ENCODE results near the gene GREB1. TPM values are rescaled to one million over a fixed set of nuclear protein-coding genes. Genes with fewer than 3 reads are reported as not detected.

Gene GREB1
- polyA plus RNA-seq, 1 donor from 2014 or later: 17.2 TPM

DNA sequence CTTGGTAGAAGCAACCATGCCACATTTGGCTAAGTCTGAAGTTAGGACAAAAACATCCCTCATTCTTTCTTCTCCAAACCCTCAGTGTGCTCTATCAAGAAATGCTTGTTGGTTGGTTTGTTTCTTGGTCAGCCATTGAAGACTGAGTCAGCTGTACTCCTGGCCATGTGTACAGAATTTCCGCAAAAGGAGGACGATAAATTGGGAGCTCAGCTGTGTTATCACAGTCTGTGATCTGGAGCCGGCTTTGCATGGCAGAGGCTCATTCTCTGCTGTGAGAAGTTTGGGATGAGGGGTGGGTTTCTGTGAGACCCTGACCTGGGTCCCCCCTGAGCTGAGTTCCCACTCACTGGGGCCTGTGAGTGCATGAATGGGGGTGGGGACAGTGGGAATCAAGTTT, 41.6 kb upstream of the GREB1 start:
- Histone ChIP-seq H3K79me2 (replicated peaks; ENCODE audit: insufficient read depth, low read length) (peaks cover 32% of the 10 kb centered on the region), H3K9me3 (ENCODE audit: low read length) (no peaks in the 10 kb centered on the region), H3K9ac (ENCODE audit: low read length) (no peak overlapping the region), H4K20me1 (ENCODE audit: insufficient read depth) (no peaks in the 10 kb centered on the region), H3K4me2 (ENCODE audit: low read length) (no peak overlapping the region), H3K27me3 (ENCODE audit: insufficient read depth, low read depth, low read length) (no peaks in the 10 kb centered on the region), H3K9me2 (ENCODE audit: insufficient read depth, low read length) (no peaks in the 10 kb centered on the region), H2AFZ (ENCODE audit: low read depth, low read length) (no peak overlapping the region), H3K36me3 (ENCODE audit: insufficient read depth, low read length) (no peaks in the 10 kb centered on the region), H3F3A (ENCODE audit: insufficient read depth, low read length, poor library complexity, severe bottlenecking) (no peaks in the 10 kb centered on the region), H3K4me3 (ENCODE audit: low read length) (no peak overlapping the region), H3K27ac (ENCODE audit: low read length) (no peak overlapping the region)
- no peak for TF ChIP-seq POLR2AphosphoS5 (IDR thresholded peaks at IDR 0.05)

DNA sequence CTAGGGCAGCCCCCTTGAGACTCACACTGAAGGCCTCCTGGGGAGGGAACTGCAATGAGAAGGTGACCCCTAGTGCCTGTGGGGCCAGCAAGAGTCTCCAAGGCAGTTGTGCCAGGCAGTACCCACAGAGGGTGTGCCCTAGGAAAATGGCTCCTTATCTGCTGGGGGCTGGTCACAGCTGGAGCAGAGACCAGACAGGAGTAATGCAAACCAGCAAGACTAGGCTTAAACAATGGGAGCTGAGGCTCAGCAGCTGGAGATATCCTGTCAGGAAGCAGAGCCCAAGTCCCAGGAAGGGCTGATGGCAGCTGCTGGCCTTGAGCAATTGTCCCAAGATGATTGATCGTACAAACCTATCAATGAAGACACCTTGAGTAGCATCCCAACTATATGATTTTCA, 41.1 kb upstream of the GREB1 start:
- Histone ChIP-seq H3K27me3 (ENCODE audit: insufficient read depth, low read depth, low read length) (no peaks in the 10 kb centered on the region), H4K20me1 (ENCODE audit: insufficient read depth) (no peaks in the 10 kb centered on the region), H3K9me3 (ENCODE audit: low read length) (no peaks in the 10 kb centered on the region), H2AFZ (ENCODE audit: low read depth, low read length) (no peak overlapping the region), H3K9me2 (ENCODE audit: insufficient read depth, low read length) (no peaks in the 10 kb centered on the region), H3K79me2 (replicated peaks; ENCODE audit: insufficient read depth, low read length) (peaks cover 27% of the 10 kb centered on the region), H3K27ac (ENCODE audit: low read length) (no peak overlapping the region), H3K4me3 (ENCODE audit: low read length) (no peak overlapping the region), H3F3A (ENCODE audit: insufficient read depth, low read length, poor library complexity, severe bottlenecking) (no peaks in the 10 kb centered on the region), H3K9ac (ENCODE audit: low read length) (no peak overlapping the region), H3K36me3 (ENCODE audit: insufficient read depth, low read length) (no peaks in the 10 kb centered on the region), H3K4me2 (ENCODE audit: low read length) (no peak overlapping the region)
- TF ChIP-seq RAD21 (conservative IDR thresholded peaks at IDR 0.05): no peak
- TF ChIP-seq EZH2 (IDR thresholded peaks at IDR 0.05; ENCODE audit: borderline replicate concordance, insufficient read depth, low read length, poor library complexity, severe bottlenecking): no peak
- no peak for TF ChIP-seq POLR2AphosphoS5 (IDR thresholded peaks at IDR 0.05)
- TF ChIP-seq, protein P1, sequence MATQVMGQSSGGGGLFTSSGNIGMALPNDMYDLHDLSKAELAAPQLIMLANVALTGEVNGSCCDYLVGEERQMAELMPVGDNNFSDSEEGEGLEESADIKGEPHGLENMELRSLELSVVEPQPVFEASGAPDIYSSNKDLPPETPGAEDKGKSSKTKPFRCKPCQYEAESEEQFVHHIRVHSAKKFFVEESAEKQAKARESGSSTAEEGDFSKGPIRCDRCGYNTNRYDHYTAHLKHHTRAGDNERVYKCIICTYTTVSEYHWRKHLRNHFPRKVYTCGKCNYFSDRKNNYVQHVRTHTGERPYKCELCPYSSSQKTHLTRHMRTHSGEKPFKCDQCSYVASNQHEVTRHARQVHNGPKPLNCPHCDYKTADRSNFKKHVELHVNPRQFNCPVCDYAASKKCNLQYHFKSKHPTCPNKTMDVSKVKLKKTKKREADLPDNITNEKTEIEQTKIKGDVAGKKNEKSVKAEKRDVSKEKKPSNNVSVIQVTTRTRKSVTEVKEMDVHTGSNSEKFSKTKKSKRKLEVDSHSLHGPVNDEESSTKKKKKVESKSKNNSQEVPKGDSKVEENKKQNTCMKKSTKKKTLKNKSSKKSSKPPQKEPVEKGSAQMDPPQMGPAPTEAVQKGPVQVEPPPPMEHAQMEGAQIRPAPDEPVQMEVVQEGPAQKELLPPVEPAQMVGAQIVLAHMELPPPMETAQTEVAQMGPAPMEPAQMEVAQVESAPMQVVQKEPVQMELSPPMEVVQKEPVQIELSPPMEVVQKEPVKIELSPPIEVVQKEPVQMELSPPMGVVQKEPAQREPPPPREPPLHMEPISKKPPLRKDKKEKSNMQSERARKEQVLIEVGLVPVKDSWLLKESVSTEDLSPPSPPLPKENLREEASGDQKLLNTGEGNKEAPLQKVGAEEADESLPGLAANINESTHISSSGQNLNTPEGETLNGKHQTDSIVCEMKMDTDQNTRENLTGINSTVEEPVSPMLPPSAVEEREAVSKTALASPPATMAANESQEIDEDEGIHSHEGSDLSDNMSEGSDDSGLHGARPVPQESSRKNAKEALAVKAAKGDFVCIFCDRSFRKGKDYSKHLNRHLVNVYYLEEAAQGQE (IDR thresholded peaks at IDR 0.05; ENCODE audit: borderline replicate concordance): no peak

DNA sequence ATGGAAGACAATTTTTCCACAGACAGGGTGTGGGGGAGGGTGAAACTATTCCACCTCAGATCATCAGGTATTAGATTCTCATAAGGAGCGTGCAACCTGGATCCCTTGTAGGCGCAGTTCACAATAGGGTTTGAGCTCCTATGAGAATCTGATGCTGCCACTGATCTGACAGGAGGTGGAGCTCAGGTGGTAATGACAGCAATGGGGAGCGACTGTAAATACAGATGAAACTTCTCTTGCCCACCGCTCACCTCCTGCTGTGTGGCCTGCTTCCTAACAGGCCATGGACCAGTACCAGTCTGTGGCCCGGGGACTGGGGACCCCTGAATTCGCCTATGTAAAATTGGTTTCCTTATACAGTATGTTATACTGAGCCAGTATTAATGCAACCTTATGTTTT, 40.6 kb upstream of the GREB1 start:
- no peaks in the 10 kb centered on the region for H3K9me3 ChIP-seq (ENCODE audit: low read length)
- H3K9me2 ChIP-seq (ENCODE audit: insufficient read depth, low read length): no peaks in the 10 kb centered on the region
- no peak overlapping the region for H3K27ac ChIP-seq (ENCODE audit: low read length)
- no peaks in the 10 kb centered on the region for H3F3A ChIP-seq (ENCODE audit: insufficient read depth, low read length, poor library complexity, severe bottlenecking)
- H3K4me2 ChIP-seq (ENCODE audit: low read length): no peak overlapping the region
- H3K9ac ChIP-seq (ENCODE audit: low read length): no peak overlapping the region
- H3K79me2 ChIP-seq (replicated peaks; ENCODE audit: insufficient read depth, low read length): peaks cover 24% of the 10 kb centered on the region
- no peak overlapping the region for H2AFZ ChIP-seq (ENCODE audit: low read depth, low read length)
- TF ChIP-seq POLR2AphosphoS5 (IDR thresholded peaks at IDR 0.05): no peak
- H3K4me3 ChIP-seq (ENCODE audit: low read length): no peak overlapping the region
- no peaks in the 10 kb centered on the region for H3K36me3 ChIP-seq (ENCODE audit: insufficient read depth, low read length)
- no peaks in the 10 kb centered on the region for H4K20me1 ChIP-seq (ENCODE audit: insufficient read depth)
- no peaks in the 10 kb centered on the region for H3K27me3 ChIP-seq (ENCODE audit: insufficient read depth, low read depth, low read length)

DNA sequence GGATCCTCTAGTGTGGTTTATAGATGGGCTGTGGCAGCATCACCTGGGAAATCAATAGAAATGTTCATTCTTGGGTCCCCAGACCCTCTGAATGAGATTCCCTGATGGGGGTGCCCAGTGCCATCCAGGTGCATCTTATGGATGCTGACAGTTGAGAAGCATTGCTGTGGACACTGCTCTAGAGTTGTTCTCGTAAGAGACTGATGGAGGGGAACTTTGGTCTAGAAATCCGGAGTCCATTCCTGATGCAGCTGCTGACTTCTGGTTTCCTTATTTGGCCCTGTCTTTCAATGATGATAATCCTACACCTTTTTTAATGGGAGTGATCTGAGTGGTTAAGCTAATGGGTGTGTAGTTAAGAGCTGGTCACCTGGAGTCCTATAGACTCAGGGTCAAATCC, 39.5 kb upstream of the GREB1 start:
- peaks cover 18% of the 10 kb centered on the region for H3K79me2 ChIP-seq (replicated peaks; ENCODE audit: insufficient read depth, low read length)
- no peak overlapping the region for H3K4me2 ChIP-seq (ENCODE audit: low read length)
- H3K9ac ChIP-seq (ENCODE audit: low read length): no peak overlapping the region
- TF ChIP-seq, protein P2, sequence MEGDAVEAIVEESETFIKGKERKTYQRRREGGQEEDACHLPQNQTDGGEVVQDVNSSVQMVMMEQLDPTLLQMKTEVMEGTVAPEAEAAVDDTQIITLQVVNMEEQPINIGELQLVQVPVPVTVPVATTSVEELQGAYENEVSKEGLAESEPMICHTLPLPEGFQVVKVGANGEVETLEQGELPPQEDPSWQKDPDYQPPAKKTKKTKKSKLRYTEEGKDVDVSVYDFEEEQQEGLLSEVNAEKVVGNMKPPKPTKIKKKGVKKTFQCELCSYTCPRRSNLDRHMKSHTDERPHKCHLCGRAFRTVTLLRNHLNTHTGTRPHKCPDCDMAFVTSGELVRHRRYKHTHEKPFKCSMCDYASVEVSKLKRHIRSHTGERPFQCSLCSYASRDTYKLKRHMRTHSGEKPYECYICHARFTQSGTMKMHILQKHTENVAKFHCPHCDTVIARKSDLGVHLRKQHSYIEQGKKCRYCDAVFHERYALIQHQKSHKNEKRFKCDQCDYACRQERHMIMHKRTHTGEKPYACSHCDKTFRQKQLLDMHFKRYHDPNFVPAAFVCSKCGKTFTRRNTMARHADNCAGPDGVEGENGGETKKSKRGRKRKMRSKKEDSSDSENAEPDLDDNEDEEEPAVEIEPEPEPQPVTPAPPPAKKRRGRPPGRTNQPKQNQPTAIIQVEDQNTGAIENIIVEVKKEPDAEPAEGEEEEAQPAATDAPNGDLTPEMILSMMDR (IDR thresholded peaks at IDR 0.05; ENCODE audit: poor library complexity, severe bottlenecking): no peak
- TF ChIP-seq EP300 (conservative IDR thresholded peaks at IDR 0.05; ENCODE audit: poor library complexity, severe bottlenecking): no peak
- TF ChIP-seq RAD21 (conservative IDR thresholded peaks at IDR 0.05): no peak
- no peak for TF ChIP-seq EZH2 (IDR thresholded peaks at IDR 0.05; ENCODE audit: borderline replicate concordance, insufficient read depth, low read length, poor library complexity, severe bottlenecking)
- no peak for TF ChIP-seq SMC3 (conservative IDR thresholded peaks at IDR 0.05; ENCODE audit: poor library complexity)
- no peak for TF ChIP-seq POLR2AphosphoS5 (IDR thresholded peaks at IDR 0.05)
- no peak for TF ChIP-seq MXI1 (conservative IDR thresholded peaks at IDR 0.05; ENCODE audit: poor library complexity, severe bottlenecking)
- TF ChIP-seq, protein P1 (IDR thresholded peaks at IDR 0.05; ENCODE audit: borderline replicate concordance): no peak
- no peak for TF ChIP-seq TAF1 (IDR thresholded peaks at IDR 0.05; ENCODE audit: low read depth)
- no peaks in the 10 kb centered on the region for H3K9me2 ChIP-seq (ENCODE audit: insufficient read depth, low read length)
- H3K9me3 ChIP-seq (ENCODE audit: low read length): no peaks in the 10 kb centered on the region
- H4K20me1 ChIP-seq (ENCODE audit: insufficient read depth): no peaks in the 10 kb centered on the region
- no peaks in the 10 kb centered on the region for H3K36me3 ChIP-seq (ENCODE audit: insufficient read depth, low read length)
- no peak overlapping the region for H2AFZ ChIP-seq (ENCODE audit: low read depth, low read length)
- H3K27me3 ChIP-seq (ENCODE audit: insufficient read depth, low read depth, low read length): no peaks in the 10 kb centered on the region
- no peak overlapping the region for H3K4me3 ChIP-seq (ENCODE audit: low read length)
- no peak overlapping the region for H3K27ac ChIP-seq (ENCODE audit: low read length)
- no peaks in the 10 kb centered on the region for H3F3A ChIP-seq (ENCODE audit: insufficient read depth, low read length, poor library complexity, severe bottlenecking)

Data from neural cell (in vitro differentiated cells).